ENCODE data around the gene DTNBP1. TPM values are rescaled to one million over a fixed set of nuclear protein-coding genes. Genes with fewer than 3 reads are reported as not detected.

The DTNBP1 gene
- total and polyA plus RNA-seq, 2 donors (not counting 3 experiments of a cell fraction or from before 2014, with no cell fraction given): 24.3 to 28.9 TPM

DNA sequence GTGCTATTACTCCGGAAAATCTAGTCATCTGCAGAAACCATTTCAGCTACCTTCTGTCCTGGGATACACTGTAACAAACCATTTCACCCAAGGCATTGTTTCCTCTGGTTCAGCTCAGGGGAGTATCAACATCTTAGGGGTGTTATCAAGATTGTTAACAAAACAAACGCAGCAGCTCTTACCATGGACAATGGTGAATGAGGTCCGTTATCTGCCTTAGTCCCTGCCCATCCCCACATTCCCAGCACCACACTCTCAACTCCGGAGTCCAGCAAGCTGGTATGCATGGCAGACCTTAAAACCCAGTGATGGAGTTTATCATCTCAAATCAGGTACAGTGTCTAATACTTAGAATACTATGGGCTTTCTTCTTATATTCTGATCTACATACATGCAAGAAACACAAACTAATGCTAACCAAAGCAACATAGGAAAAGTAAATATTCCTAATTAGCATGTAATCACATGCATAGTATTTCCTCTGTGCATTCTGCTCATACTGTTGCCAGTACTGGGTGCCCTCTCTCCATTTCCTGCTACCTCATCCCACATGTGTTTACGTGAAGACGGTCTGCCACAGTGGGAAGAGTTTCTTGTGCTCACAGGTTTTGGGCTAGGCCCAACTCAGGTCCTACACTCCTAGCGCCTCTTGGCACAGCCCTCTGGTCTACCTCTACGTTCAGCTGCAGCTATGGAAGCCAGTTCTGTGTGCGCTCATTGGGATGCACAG lies 123.9 kb downstream of the DTNBP1 start:
- Histone ChIP-seq H3K4me2 (ENCODE audit: insufficient read depth, low read length) (no peak overlapping the region), H3K9me3 (replicated peaks; ENCODE audit: control insufficient read depth, insufficient read depth, low read length) (no peaks in the 10 kb centered on the region), H3K27ac (ENCODE audit: insufficient read depth, low read depth, low read length) (no peak overlapping the region), H3K4me3 (replicated peaks in 1 of 3; ENCODE audit: insufficient read depth in 1 of 3, low read depth in 1 of 3, low read length in 3 of 3) (no peak overlapping the region), H3K9me1 (replicated peaks; ENCODE audit: control insufficient read depth, extremely low read depth, insufficient read depth, low read length) (no peaks in the 10 kb centered on the region), H2AFZ (ENCODE audit: low read depth, low read length) (no peak overlapping the region), H3K27me3 (ENCODE audit: control insufficient read depth in 2 of 2, insufficient read depth in 2 of 2, low read length in 2 of 2) (no peaks in the 10 kb centered on the region), H4K20me1 (replicated peaks; ENCODE audit: control insufficient read depth, extremely low read depth, insufficient read depth, low read length) (no peaks in the 10 kb centered on the region), H3K4me1 (ENCODE audit: control insufficient read depth, extremely low read depth, insufficient read depth, low read length) (no peaks in the 10 kb centered on the region), H3K9ac (replicated peaks; ENCODE audit: extremely low read depth, insufficient read depth, low read length) (no peak overlapping the region), H3K79me2 (ENCODE audit: control insufficient read depth, insufficient read depth, low read length) (no peaks in the 10 kb centered on the region), H3K36me3 (ENCODE audit: control insufficient read depth in 2 of 2, extremely low read depth in 1 of 2, insufficient read depth in 2 of 2, low read length in 2 of 2) (no peaks in the 10 kb centered on the region)
- dilution Hi-C loops (cut with MboI; ENCODE audit: extremely low pct_ligation_motif_present, low sequenced_read_pairs) (no loop called here), intact Hi-C loops (cut with micrococcal nuclease) (no loop called here)
- ChIA-PET POLR2A (no interaction called here), CTCF (no interaction called here)
- no peak for TF ChIP-seq EZH2 (IDR thresholded peaks at IDR 0.05; ENCODE audit: borderline replicate concordance, low read depth, low read length, severe bottlenecking)
- no peak for TF ChIP-seq GATA2 (IDR thresholded peaks at IDR 0.05; ENCODE audit: insufficient read depth, insufficient read length, low read depth, low read length)
- no peak for TF ChIP-seq POLR2A (IDR thresholded peaks at IDR 0.05; ENCODE audit: low read depth, low read length)
- TF ChIP-seq POLR2AphosphoS5 (IDR thresholded peaks at IDR 0.05; ENCODE audit: insufficient read depth, low read depth, low read length): no peak
- TF ChIP-seq, protein P1, sequence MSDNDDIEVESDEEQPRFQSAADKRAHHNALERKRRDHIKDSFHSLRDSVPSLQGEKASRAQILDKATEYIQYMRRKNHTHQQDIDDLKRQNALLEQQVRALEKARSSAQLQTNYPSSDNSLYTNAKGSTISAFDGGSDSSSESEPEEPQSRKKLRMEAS (IDR thresholded peaks at IDR 0.05; ENCODE audit: insufficient read depth, insufficient read length): no peak
- TF ChIP-seq, protein P2, sequence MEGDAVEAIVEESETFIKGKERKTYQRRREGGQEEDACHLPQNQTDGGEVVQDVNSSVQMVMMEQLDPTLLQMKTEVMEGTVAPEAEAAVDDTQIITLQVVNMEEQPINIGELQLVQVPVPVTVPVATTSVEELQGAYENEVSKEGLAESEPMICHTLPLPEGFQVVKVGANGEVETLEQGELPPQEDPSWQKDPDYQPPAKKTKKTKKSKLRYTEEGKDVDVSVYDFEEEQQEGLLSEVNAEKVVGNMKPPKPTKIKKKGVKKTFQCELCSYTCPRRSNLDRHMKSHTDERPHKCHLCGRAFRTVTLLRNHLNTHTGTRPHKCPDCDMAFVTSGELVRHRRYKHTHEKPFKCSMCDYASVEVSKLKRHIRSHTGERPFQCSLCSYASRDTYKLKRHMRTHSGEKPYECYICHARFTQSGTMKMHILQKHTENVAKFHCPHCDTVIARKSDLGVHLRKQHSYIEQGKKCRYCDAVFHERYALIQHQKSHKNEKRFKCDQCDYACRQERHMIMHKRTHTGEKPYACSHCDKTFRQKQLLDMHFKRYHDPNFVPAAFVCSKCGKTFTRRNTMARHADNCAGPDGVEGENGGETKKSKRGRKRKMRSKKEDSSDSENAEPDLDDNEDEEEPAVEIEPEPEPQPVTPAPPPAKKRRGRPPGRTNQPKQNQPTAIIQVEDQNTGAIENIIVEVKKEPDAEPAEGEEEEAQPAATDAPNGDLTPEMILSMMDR (IDR thresholded peaks at IDR 0.05; ENCODE audit: extremely low read depth in 1 of 2, insufficient read depth in 1 of 2, low read depth in 1 of 2, low read length in 2 of 2): no peak
- TF ChIP-seq MYC (IDR thresholded peaks at IDR 0.05; ENCODE audit: low read depth, low read length): no peak
- no peak for TF ChIP-seq FOS (IDR thresholded peaks at IDR 0.05; ENCODE audit: borderline replicate concordance, insufficient read depth, low read length)
- TF ChIP-seq JUN (IDR thresholded peaks at IDR 0.05; ENCODE audit: borderline replicate concordance, insufficient read depth, insufficient read length, low read depth): no peak
- no peak for FAIRE-seq
- no peak for DNase-seq (ENCODE audit: low read depth, low spot score)
- BruUV-seq (replicated peaks): no TSS peak
